GM21381 (cell line): ENCODE data around the gene OR2AE1.

ENCODE experiments used
- ATAC-seq: cut with Tn5 transposase; IDR thresholded peaks from one replicate; pipeline ENCODE4 v1.9.1; 2021; ENCODE audit warnings: mild to moderate bottlenecking, moderate library complexity; ENCODE audit not compliant: unreplicated experiment

Gene OR2AE1

GRCh38 chr7:99860281-99861127, 16.3 kb downstream of the OR2AE1 start:
- no peak for ATAC-seq

GRCh38 chr7:99855236-99855635, 21.6 kb downstream of the OR2AE1 start:
- ATAC-seq: no peak

GRCh38 chr7:99848420-99849216, 28.2 kb downstream of the OR2AE1 start:
- ATAC-seq: no peak

- ATAC-seq: no peak
Observed at GRCh38 chr7:99844328-99844727, 32.5 kb downstream of the OR2AE1 start.

GRCh38 chr7:99843808-99844207, 33.0 kb downstream of the OR2AE1 start:
- no peak for ATAC-seq

- no peak for ATAC-seq
Observed at GRCh38 chr7:99842926-99843325, 33.9 kb downstream of the OR2AE1 start.

GRCh38 chr7:99840136-99840869, 36.5 kb downstream of the OR2AE1 start:
- ATAC-seq: no peak

- no peak for ATAC-seq
Observed at GRCh38 chr7:99839287-99840021, 37.4 kb downstream of the OR2AE1 start.

- no peak for ATAC-seq
Observed at GRCh38 chr7:99837649-99838361, 39.0 kb downstream of the OR2AE1 start.

GRCh38 chr7:99835189-99835588, 41.6 kb downstream of the OR2AE1 start:
- no peak for ATAC-seq

GRCh38 chr7:99834382-99834781, 42.5 kb downstream of the OR2AE1 start:
- no peak for ATAC-seq

GRCh38 chr7:99833289-99833877, 43.5 kb downstream of the OR2AE1 start:
- no peak for ATAC-seq

GRCh38 chr7:99831595-99831994, 45.2 kb downstream of the OR2AE1 start:
- no peak for ATAC-seq

- ATAC-seq: no peak
Observed at GRCh38 chr7:99829524-99830160, 47.2 kb downstream of the OR2AE1 start.

GRCh38 chr7:99828811-99829210, 48.0 kb downstream of the OR2AE1 start:
- ATAC-seq: no peak

- ATAC-seq: no peak
Observed at GRCh38 chr7:99827040-99827778, 49.6 kb downstream of the OR2AE1 start.
